Osteocyte (in vitro differentiated cells): Measurements from ENCODE around the gene RHOJ. TPM values are rescaled to one million over a fixed set of nuclear protein-coding genes. Genes with fewer than 3 reads are reported as not detected.

Experiments used
- DNase-seq: peaks from one replicate; pipeline ENCODE4 v3.0.0; 2021; ENCODE audit warnings: mixed read lengths; ENCODE audit not compliant: unreplicated experiment; ENCODE audit errors: extremely low spot score
- H3K27ac Mint-ChIP-seq: one replicate; pipeline ENCODE4 v1.8.0; 2021; ENCODE audit warnings: mild to moderate bottlenecking, mixed read lengths; ENCODE audit not compliant: unreplicated experiment
- H3K27me3 Mint-ChIP-seq: one replicate; pipeline ENCODE4 v1.8.0; 2021; ENCODE audit warnings: mixed read lengths; ENCODE audit not compliant: unreplicated experiment
- H3K36me3 Mint-ChIP-seq: one replicate; pipeline ENCODE4 v1.8.0; 2021; ENCODE audit warnings: mixed read lengths; ENCODE audit not compliant: unreplicated experiment
- H3K4me1 Mint-ChIP-seq: one replicate; pipeline ENCODE4 v1.8.0; 2021; ENCODE audit warnings: mixed read lengths; ENCODE audit not compliant: unreplicated experiment
- H3K4me3 Mint-ChIP-seq: one replicate; pipeline ENCODE4 v1.8.0; 2021; ENCODE audit warnings: mild to moderate bottlenecking, moderate library complexity, mixed read lengths; ENCODE audit not compliant: unreplicated experiment
- H3K9me3 Mint-ChIP-seq: one replicate; pipeline ENCODE4 v1.8.0; 2021; ENCODE audit warnings: mixed read lengths; ENCODE audit not compliant: unreplicated experiment
- CTCF ChIP-seq: fragments of 200-600 bp; sonication (generic); IDR thresholded peaks from 2 replicates; pipeline ENCODE4 v1.5.0; 2021; ENCODE audit warnings: antibody characterized with exemption, mild to moderate bottlenecking, moderate library complexity
- total RNA-seq: library from RNA; stranded (reverse); gene quantifications from 2 replicates; pipeline ENCODE4 v1.2.1, GENCODE V29; 2021

The RHOJ gene
- total RNA-seq, 1 donor from 2014 or later: 69.7 TPM

GRCh38 chr14:63286071-63286470, 81.8 kb downstream of the RHOJ start:
- Mint-ChIP-seq H3K27ac (no peak overlapping the region), H3K4me1 (no peaks in the 10 kb centered on the region), H3K4me3 (no peak overlapping the region), H3K27me3 (no peaks in the 10 kb centered on the region), H3K9me3 (no peaks in the 10 kb centered on the region), H3K36me3 (peaks cover 21% of the 10 kb centered on the region)
- DNase-seq: no peak
- TF ChIP-seq CTCF: no peak

GRCh38 chr14:63287666-63288483, 83.6 kb downstream of the RHOJ start:
- TF ChIP-seq CTCF: no peak
- Mint-ChIP-seq H3K4me1 (no peaks in the 10 kb centered on the region), H3K36me3 (peaks cover 37% of the 10 kb centered on the region), H3K27me3 (no peaks in the 10 kb centered on the region), H3K4me3 (no peak overlapping the region), H3K27ac (no peak overlapping the region), H3K9me3 (peaks cover 4% of the 10 kb centered on the region)
- no peak for DNase-seq

GRCh38 chr14:63288853-63289252, 84.6 kb downstream of the RHOJ start:
- H3K27me3 Mint-ChIP-seq: no peaks in the 10 kb centered on the region
- no peak for TF ChIP-seq CTCF
- DNase-seq: no peak
- H3K9me3 Mint-ChIP-seq: peaks cover 10% of the 10 kb centered on the region
- H3K4me3 Mint-ChIP-seq: no peak overlapping the region
- peaks cover 46% of the 10 kb centered on the region for H3K36me3 Mint-ChIP-seq
- H3K4me1 Mint-ChIP-seq: no peaks in the 10 kb centered on the region
- no peak overlapping the region for H3K27ac Mint-ChIP-seq

- Mint-ChIP-seq H3K36me3 (peaks cover 50% of the 10 kb centered on the region), H3K4me1 (no peaks in the 10 kb centered on the region), H3K27ac (no peak overlapping the region), H3K4me3 (no peak overlapping the region), H3K27me3 (no peaks in the 10 kb centered on the region), H3K9me3 (peaks cover 24% of the 10 kb centered on the region)
- no peak for DNase-seq
- TF ChIP-seq CTCF: no peak
Measured at GRCh38 chr14:63290741-63291430, 86.6 kb downstream of the RHOJ start.

GRCh38 chr14:63292805-63293204, 88.6 kb downstream of the RHOJ start:
- no peak for DNase-seq
- Mint-ChIP-seq H3K27me3 (no peaks in the 10 kb centered on the region), H3K27ac (no peak overlapping the region), H3K36me3 (peaks cover 50% of the 10 kb centered on the region), H3K4me1 (no peaks in the 10 kb centered on the region), H3K9me3 (peaks cover 24% of the 10 kb centered on the region), H3K4me3 (no peak overlapping the region)
- no peak for TF ChIP-seq CTCF
